Prostate gland (tissue), 2 donors: ENCODE measurements around the gene DMD. TPM values are rescaled to one million over a fixed set of nuclear protein-coding genes. Genes with fewer than 3 reads are reported as not detected.
A peak's percentile ranks its signal among the peaks of the same experiment; 100 is the strongest.

Source experiments
- DNase-seq: peaks from one replicate; pipeline ENCODE4 v3.0.0-alpha.2; 2019; ENCODE audit warnings: low spot score
- H3K27ac ChIP-seq, 2 donors: fragments of 200-600 bp; sonication (generic); 2 replicates each; pipeline ENCODE4 v1.5.1; 2017 to 2019
- H3K27me3 ChIP-seq: fragments of 200-600 bp; sonication (generic); replicated peaks from 2 replicates; pipeline ENCODE4 v1.5.1; 2019; ENCODE audit not compliant: insufficient read depth
- H3K36me3 ChIP-seq, 2 donors: fragments of 200-600 bp; sonication (generic); 1 replicate in 1 of 2; 2 replicates in 1 of 2; pipeline versions ENCODE4 v1.5.1 to v1.8.1; 2017 to 2019
- H3K4me1 ChIP-seq: fragments of 200-600 bp; sonication (generic); replicated peaks from 2 replicates; pipeline ENCODE4 v1.5.1; 2019
- H3K4me3 ChIP-seq, 2 donors: fragments of 200-600 bp; sonication (generic); 2 replicates each; pipeline ENCODE4 v1.5.1; 2017 to 2019
- H3K9me3 ChIP-seq: fragments of 200-600 bp; sonication (generic); 2 replicates; pipeline ENCODE4 v1.5.1; 2017
- CTCF ChIP-seq, 4 experiments: fragments of 200-600 bp in 2 of 4; fragments of 450-650 bp in 2 of 4; sonication (generic) in 2 of 4; IDR thresholded peaks; 1 replicate in 3 of 4; 2 replicates in 1 of 4; pipeline ENCODE4 v1.5.1; 2016 to 2019; ENCODE audit warnings: antibody characterized with exemption in 4 of 4, mild to moderate bottlenecking in 2 of 4, moderate library complexity in 2 of 4
- POLR2A ChIP-seq: fragments of 450-650 bp; IDR thresholded peaks from one replicate; pipeline ENCODE4 v1.6.1; 2016; ENCODE audit warnings: antibody characterized with exemption, mild to moderate bottlenecking
- POLR2AphosphoS5 ChIP-seq: sonication (generic); formaldehyde crosslinking; IDR thresholded peaks from one replicate; pipeline ENCODE4 v1.6.1; 2017; ENCODE audit warnings: antibody characterized with exemption
- WGBS: methylation state at CpG from one replicate; pipeline ENCODE4 v1.1.5; 2018; 5-methylcytosine and 5-hydroxymethylcytosine counted together
- intact Hi-C: fragments of 100-400 bp; cut with DNase I; formaldehyde crosslinking; loops from one replicate; pipeline ENCODE4 v1.14.2; 2022
- total RNA-seq, 2 donors: library from RNA; depleted of rRNA; stranded (reverse); fragments of >200 nt; gene quantifications; one replicate each; pipeline ENCODE4 v1.1.0, GENCODE V29; 2016

Gene DMD
- total RNA-seq, 2 donors from 2014 or later: 17.6 to 34.8 TPM

DNA sequence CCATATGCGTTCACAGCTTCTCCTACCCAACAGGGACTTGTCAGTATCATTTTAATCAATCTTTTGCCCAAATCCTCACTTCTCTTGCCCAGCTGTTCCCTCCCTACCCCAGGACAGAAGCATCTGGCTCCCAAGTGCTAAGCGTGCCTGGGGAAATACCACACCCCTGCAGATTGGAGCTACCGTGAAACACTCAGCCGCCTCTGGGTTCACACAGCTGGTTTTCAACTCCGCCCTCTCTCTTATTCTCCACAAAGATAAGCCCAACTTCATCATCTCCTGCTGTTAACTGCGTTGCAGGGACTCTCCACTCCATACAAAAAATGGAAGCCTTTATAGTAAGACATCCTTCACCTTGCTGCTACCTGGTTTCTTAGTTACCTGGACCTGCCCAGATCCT is 1992.2 kb downstream of the DMD start:
- Histone ChIP-seq H3K9me3 (no peaks in the 10 kb centered on the region), H3K4me3 (no peak overlapping the region), H3K4me1 (no peaks in the 10 kb centered on the region), H3K36me3 (no peaks in the 10 kb centered on the region), H3K27me3 (no peaks in the 10 kb centered on the region), H3K27ac (no peak overlapping the region)
- TF ChIP-seq POLR2A (no peak), CTCF (IDR thresholded peaks at IDR 0.05) (no peak), POLR2AphosphoS5 (no peak)
- no peak for DNase-seq
- intact Hi-C loops: no loop called here
- 92% methylated on average over 6 of the region's 6 CpGs for WGBS

- no peak for DNase-seq
- intact Hi-C loops: no loop called here
- Histone ChIP-seq H3K9me3 (no peaks in the 10 kb centered on the region), H3K27ac (no peak overlapping the region), H3K36me3 (no peaks in the 10 kb centered on the region), H3K4me1 (no peaks in the 10 kb centered on the region), H3K4me3 (no peak overlapping the region), H3K27me3 (no peaks in the 10 kb centered on the region)
- 7% methylated on average over 2 of the region's 2 CpGs for WGBS
- no peak for TF ChIP-seq CTCF (IDR thresholded peaks at IDR 0.05)
- no peak for TF ChIP-seq POLR2A
- TF ChIP-seq POLR2AphosphoS5: no peak
Measured at GRCh38 chrX:31217084-31217483, 1994.3 kb downstream of the DMD start.

DNA sequence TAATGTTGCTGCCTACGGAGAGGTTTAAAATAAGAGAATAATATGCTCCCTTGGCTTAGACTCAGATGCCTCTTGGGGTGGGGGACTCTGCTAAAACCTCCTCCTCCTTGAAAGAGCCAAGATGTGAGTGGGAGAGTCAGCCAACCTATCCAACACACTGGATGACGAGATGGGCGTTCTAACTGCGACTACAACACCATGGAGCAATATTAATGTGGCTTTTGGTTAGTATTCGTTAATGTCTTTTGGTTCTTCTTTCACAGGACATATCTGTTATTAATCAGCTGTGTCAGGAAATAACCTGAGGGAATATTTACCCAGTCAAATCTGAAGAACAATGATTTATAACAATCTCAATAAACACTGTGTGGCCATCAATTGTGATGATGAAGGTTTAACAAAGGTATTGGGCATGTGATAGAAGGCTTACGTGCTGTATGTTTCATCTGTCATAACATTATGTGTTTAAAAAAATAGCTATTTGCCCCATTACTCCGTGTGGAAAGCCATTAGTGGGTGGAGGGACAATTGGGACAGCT is 1996.0 kb downstream of the DMD start:
- WGBS: 60% methylated on average over 7 of the region's 7 CpGs
- H3K27ac ChIP-seq: no peak overlapping the region
- no peak for TF ChIP-seq POLR2AphosphoS5
- H3K9me3 ChIP-seq: no peaks in the 10 kb centered on the region
- DNase-seq: no peak
- no peaks in the 10 kb centered on the region for H3K4me1 ChIP-seq
- H3K27me3 ChIP-seq: no peaks in the 10 kb centered on the region
- intact Hi-C loops: no loop called here
- no peak overlapping the region for H3K4me3 ChIP-seq
- no peaks in the 10 kb centered on the region for H3K36me3 ChIP-seq

GRCh38 chrX:31213941-31214340 is 1997.4 kb downstream of the DMD start:
- no peak for DNase-seq
- intact Hi-C loops: no loop called here

GRCh38 chrX:31212856-31213748 is 1998.2 kb downstream of the DMD start:
- no peaks in the 10 kb centered on the region for H3K4me1 ChIP-seq
- intact Hi-C loops: no loop called here
- no peaks in the 10 kb centered on the region for H3K27me3 ChIP-seq
- no peaks in the 10 kb centered on the region for H3K9me3 ChIP-seq
- WGBS: 29% methylated on average over 6 of the region's 6 CpGs
- H3K4me3 ChIP-seq: no peak overlapping the region
- TF ChIP-seq POLR2AphosphoS5: no peak
- TF ChIP-seq POLR2A: no peak
- no peak for TF ChIP-seq CTCF (IDR thresholded peaks at IDR 0.05)
- H3K36me3 ChIP-seq: no peaks in the 10 kb centered on the region
- no peak overlapping the region for H3K27ac ChIP-seq
- DNase-seq: no peak

More at GRCh38 chrX:31213941-31214340, 1997.4 kb downstream of the DMD start:
- Histone ChIP-seq H3K27me3 (no peaks in the 10 kb centered on the region), H3K27ac (no peak overlapping the region), H3K36me3 (no peaks in the 10 kb centered on the region), H3K9me3 (no peaks in the 10 kb centered on the region), H3K4me1 (no peaks in the 10 kb centered on the region), H3K4me3 (no peak overlapping the region)
- TF ChIP-seq POLR2A (no peak), CTCF (IDR thresholded peaks at IDR 0.05) (peak in 3 of 4 experiments; percentile 25 to 40 (median 25))
